Sigmoid colon (tissue), 7 donors: ENCODE results near the gene ANO3. TPM values are rescaled to one million over a fixed set of nuclear protein-coding genes. Genes with fewer than 3 reads are reported as not detected.

ENCODE experiments used
- DNase-seq: peaks from one replicate; pipeline ENCODE4 v3.0.0-alpha.2; 2019
- H3K27ac ChIP-seq, 4 donors: fragments of 200-600 bp; sonication (generic); one replicate each; pipeline ENCODE4 v1.5.1; 2016 to 2019; ENCODE audit warnings: mild to moderate bottlenecking in 1 of 4
- H3K27me3 ChIP-seq, 3 donors: fragments of 200-600 bp; sonication (generic); one replicate each; pipeline ENCODE4 v1.5.1; 2019; ENCODE audit warnings: mild to moderate bottlenecking in 1 of 3
- H3K36me3 ChIP-seq, 4 donors: fragments of 200-600 bp; sonication (generic); one replicate each; pipeline ENCODE4 v1.5.1; 2016 to 2019
- H3K4me1 ChIP-seq, 4 donors: fragments of 200-600 bp; sonication (generic); one replicate each; pipeline ENCODE4 v1.5.1; 2017 to 2019
- H3K4me3 ChIP-seq, 4 donors: fragments of 200-600 bp; sonication (generic); one replicate each; pipeline ENCODE4 v1.5.1; 2017 to 2019; ENCODE audit warnings: mild to moderate bottlenecking in 2 of 4, moderate library complexity in 1 of 4
- H3K9me3 ChIP-seq, 4 donors: fragments of 200-600 bp in 3 of 4; sonication (generic) in 3 of 4; one replicate each; pipeline versions ENCODE4 v1.5.1 to v1.6.1; 2013 to 2019
- EP300 ChIP-seq, 4 donors: sonication (generic); formaldehyde crosslinking; IDR thresholded peaks; one replicate each; pipeline ENCODE4 v1.6.1; 2017; ENCODE audit warnings: antibody characterized with exemption in 4 of 4
- POLR2A ChIP-seq, 2 donors: fragments of 450-650 bp; IDR thresholded peaks; one replicate each; pipeline ENCODE4 v1.6.1; 2016; ENCODE audit warnings: antibody characterized with exemption in 2 of 2, mild to moderate bottlenecking in 2 of 2, moderate library complexity in 2 of 2
- POLR2AphosphoS5 ChIP-seq, 4 donors: sonication (generic); formaldehyde crosslinking; IDR thresholded peaks; one replicate each; pipeline ENCODE4 v1.6.1; 2017; ENCODE audit warnings: antibody characterized with exemption in 4 of 4
- WGBS, 2 donors: extraction: QIAGEN DNeasy Blood & Tissue Kit; methylation state at CpG; one replicate each; pipeline ENCODE4 v1.1.7; 2013; 5-methylcytosine and 5-hydroxymethylcytosine counted together
- intact Hi-C: fragments of 100-400 bp; cut with DNase I; formaldehyde crosslinking; loops from one replicate; pipeline ENCODE4 v1.15.1; 2023
- polyA plus RNA-seq, 3 donors: library from polyadenylated mRNA; stranded (reverse); fragments of 200-250 nt; gene quantifications; one replicate each; pipeline ENCODE4 v1.2.3, GENCODE V29; 2013
- total RNA-seq, 4 donors: library from RNA; depleted of rRNA; stranded (reverse); fragments of >200 nt; gene quantifications; one replicate each; pipeline ENCODE4 v1.1.0, GENCODE V29; 2016
- TF ChIP-seq, protein P1 (sequence below), 4 experiments: fragments of 450-650 bp in 3 of 4; fragments of 200-600 bp in 1 of 4; IDR thresholded peaks; one replicate each; pipeline ENCODE4 v1.5.1; 2016 to 2019; ENCODE audit warnings: antibody characterized with exemption in 4 of 4, mild to moderate bottlenecking in 3 of 4, moderate library complexity in 2 of 4
- donor health status: healthy with polysubstance abuse.
- donor health status: Bipolar disorder and iron deficiency.
- donor health status: healthy.

The ANO3 gene
- total and polyA plus RNA-seq, 7 donors = 0.04 to 0.71 (median 0.33) TPM; not detected in 2

DNA sequence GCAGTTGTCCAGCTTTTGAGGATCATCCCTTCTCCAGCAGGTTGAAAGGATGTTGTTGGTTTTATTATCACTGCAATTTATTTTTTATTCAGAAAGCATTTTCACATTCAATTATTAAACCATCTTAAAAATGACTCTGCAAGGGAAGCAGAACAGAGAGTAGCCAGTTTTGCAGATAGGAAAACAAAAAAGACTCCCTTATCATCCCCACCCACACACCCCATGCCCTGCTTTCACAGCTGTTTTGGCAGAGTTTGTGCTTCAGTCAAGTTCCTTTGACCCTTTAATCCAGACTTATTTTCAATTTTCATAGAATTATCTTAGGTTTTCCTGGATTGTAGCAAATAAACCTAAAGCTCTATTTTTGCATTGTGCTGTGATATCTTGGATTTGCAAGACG, 195.8 kb downstream of the ANO3 start:
- intact Hi-C loops = no loop called here
- no peaks in the 10 kb centered on the region for H3K4me1 ChIP-seq
- H3K4me3 ChIP-seq = no peak overlapping the region
- no peak for DNase-seq
- TF ChIP-seq, protein P1, sequence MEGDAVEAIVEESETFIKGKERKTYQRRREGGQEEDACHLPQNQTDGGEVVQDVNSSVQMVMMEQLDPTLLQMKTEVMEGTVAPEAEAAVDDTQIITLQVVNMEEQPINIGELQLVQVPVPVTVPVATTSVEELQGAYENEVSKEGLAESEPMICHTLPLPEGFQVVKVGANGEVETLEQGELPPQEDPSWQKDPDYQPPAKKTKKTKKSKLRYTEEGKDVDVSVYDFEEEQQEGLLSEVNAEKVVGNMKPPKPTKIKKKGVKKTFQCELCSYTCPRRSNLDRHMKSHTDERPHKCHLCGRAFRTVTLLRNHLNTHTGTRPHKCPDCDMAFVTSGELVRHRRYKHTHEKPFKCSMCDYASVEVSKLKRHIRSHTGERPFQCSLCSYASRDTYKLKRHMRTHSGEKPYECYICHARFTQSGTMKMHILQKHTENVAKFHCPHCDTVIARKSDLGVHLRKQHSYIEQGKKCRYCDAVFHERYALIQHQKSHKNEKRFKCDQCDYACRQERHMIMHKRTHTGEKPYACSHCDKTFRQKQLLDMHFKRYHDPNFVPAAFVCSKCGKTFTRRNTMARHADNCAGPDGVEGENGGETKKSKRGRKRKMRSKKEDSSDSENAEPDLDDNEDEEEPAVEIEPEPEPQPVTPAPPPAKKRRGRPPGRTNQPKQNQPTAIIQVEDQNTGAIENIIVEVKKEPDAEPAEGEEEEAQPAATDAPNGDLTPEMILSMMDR (IDR thresholded peaks at IDR 0.05) = no peak
- TF ChIP-seq EP300 (IDR thresholded peaks at IDR 0.05) (no peak), POLR2AphosphoS5 (IDR thresholded peaks at IDR 0.05) (no peak), POLR2A (IDR thresholded peaks at IDR 0.05) (no peak)
- WGBS, 2 donors = 29 to 58% methylated on average over 1 of the region's 1 CpG
- H3K9me3 ChIP-seq = no peaks in the 10 kb centered on the region
- H3K27ac ChIP-seq = no peak overlapping the region
- H3K27me3 ChIP-seq = no peaks in the 10 kb centered on the region
- H3K36me3 ChIP-seq = no peaks in the 10 kb centered on the region

DNA sequence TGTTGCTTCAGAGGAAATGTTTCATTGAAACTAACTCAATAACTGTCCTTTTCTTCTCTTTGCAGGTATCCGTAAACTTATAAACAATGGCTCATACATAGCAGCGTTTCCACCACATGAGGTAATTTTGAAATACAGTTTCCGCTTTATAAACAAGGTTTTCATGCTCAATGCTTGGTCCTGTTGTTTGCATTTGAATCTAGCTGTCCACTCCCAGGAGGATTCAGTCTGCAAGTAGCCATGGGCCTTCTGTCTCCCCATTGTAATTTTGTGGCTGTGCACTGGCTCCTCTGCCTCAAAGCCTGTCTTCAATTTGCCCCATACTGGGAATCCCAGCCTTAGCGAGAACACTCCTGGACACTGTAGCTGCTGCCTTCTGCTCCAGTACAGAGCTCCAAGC, 205.4 kb downstream of the ANO3 start:
- WGBS, 2 donors = 90 to 91% methylated on average over 4 of the region's 4 CpGs
- DNase-seq = no peak
- intact Hi-C loops = no loop called here

DNA sequence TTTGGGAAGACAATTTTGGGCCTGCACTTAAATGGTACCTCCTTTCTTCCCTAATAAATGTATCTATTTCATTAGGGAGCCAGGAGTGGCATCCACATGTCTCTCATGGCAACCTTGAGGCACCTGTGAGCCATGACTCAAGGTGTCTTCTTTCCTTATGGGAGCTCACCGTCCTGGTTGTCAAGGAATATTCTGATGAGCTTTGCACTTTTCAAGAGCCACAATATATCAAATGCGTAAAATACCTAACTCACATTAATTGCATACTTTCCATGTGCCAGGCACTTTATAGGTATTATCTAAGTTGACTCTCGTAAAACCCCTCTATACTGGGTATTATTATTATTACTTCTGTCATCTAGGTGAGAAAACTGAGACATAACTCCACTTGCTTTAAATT, 207.6 kb downstream of the ANO3 start:
- no peak for TF ChIP-seq POLR2A (IDR thresholded peaks at IDR 0.05)
- no peak for TF ChIP-seq POLR2AphosphoS5 (IDR thresholded peaks at IDR 0.05)
- TF ChIP-seq, protein P1 (IDR thresholded peaks at IDR 0.05) = no peak
- no peak for TF ChIP-seq EP300 (IDR thresholded peaks at IDR 0.05)
- DNase-seq = no peak
- H3K4me1 ChIP-seq = no peaks in the 10 kb centered on the region
- no peaks in the 10 kb centered on the region for H3K9me3 ChIP-seq
- no peak overlapping the region for H3K27ac ChIP-seq
- no peaks in the 10 kb centered on the region for H3K27me3 ChIP-seq
- H3K4me3 ChIP-seq = no peak overlapping the region
- intact Hi-C loops = no loop called here
- 82 to 87% methylated on average over 3 of the region's 3 CpGs for WGBS, 2 donors
- H3K36me3 ChIP-seq = no peaks in the 10 kb centered on the region

More for the DNA sequence above, 205.4 kb downstream of the ANO3 start:
- Histone ChIP-seq H3K4me1 (no peaks in the 10 kb centered on the region), H3K9me3 (no peaks in the 10 kb centered on the region), H3K36me3 (no peaks in the 10 kb centered on the region), H3K27me3 (no peaks in the 10 kb centered on the region), H3K4me3 (no peak overlapping the region), H3K27ac (no peak overlapping the region)
- TF ChIP-seq EP300 (IDR thresholded peaks at IDR 0.05) (no peak), POLR2A (IDR thresholded peaks at IDR 0.05) (no peak), POLR2AphosphoS5 (IDR thresholded peaks at IDR 0.05) (no peak)
- TF ChIP-seq, protein P1 (IDR thresholded peaks at IDR 0.05) = no peak

DNA sequence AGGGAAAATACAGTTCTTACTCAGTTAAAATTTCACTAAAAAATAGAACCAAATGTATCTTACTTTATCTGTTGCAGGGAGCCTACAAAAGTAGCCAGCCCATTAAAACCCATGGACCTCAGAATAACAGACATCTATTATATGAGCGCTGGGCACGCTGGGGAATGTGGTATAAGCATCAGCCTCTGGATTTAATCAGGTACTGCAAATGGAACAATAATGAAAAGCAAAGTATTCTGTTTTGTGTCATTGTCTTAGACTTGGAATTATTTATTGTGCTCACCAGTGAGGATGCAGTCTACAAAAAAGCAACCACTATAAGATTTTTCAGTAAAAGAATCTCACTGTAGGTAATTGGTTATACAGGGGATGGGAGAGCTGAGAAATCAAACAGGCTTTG, 209.9 kb downstream of the ANO3 start:
- Histone ChIP-seq H3K27ac (no peak overlapping the region), H3K4me1 (no peaks in the 10 kb centered on the region), H3K27me3 (no peaks in the 10 kb centered on the region), H3K36me3 (no peaks in the 10 kb centered on the region), H3K9me3 (no peaks in the 10 kb centered on the region), H3K4me3 (no peak overlapping the region)
- no peak for TF ChIP-seq POLR2A (IDR thresholded peaks at IDR 0.05)
- no peak for TF ChIP-seq POLR2AphosphoS5 (IDR thresholded peaks at IDR 0.05)
- no peak for TF ChIP-seq EP300 (IDR thresholded peaks at IDR 0.05)
- TF ChIP-seq, protein P1 (IDR thresholded peaks at IDR 0.05) = no peak
- WGBS, 2 donors = 86 to 89% methylated on average over 2 of the region's 2 CpGs
- no peak for DNase-seq
- intact Hi-C loops = no loop called here

DNA sequence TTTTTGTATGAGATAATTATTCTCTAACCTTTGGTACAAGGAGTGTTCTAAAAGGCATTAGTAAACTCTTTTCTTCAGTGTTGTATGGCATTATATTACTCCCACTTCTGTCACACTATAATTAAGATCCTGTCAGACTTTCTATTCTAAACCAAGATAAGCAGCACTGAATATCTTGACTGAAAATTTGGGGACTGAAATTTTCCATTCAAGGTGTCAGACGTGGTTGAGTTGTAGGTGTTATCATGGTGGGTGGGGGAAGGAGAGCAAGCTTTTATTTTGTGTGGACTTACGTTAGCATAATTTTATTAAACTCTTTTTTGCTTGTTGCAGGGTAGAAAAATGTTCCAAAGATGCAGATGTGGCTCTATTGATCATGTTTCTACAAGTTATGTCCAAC, 217.2 kb downstream of the ANO3 start:
- Histone ChIP-seq H3K9me3 (no peaks in the 10 kb centered on the region), H3K27me3 (no peaks in the 10 kb centered on the region), H3K4me1 (no peaks in the 10 kb centered on the region), H3K36me3 (no peaks in the 10 kb centered on the region), H3K4me3 (no peak overlapping the region), H3K27ac (no peak overlapping the region)
- TF ChIP-seq EP300 (IDR thresholded peaks at IDR 0.05) = no peak
- no peak for TF ChIP-seq POLR2AphosphoS5 (IDR thresholded peaks at IDR 0.05)
- TF ChIP-seq, protein P1 (IDR thresholded peaks at IDR 0.05) = no peak
- no peak for TF ChIP-seq POLR2A (IDR thresholded peaks at IDR 0.05)
- intact Hi-C loops = no loop called here
- no peak for DNase-seq
- WGBS, 2 donors = 42 to 58% methylated on average over 2 of the region's 2 CpGs
